ENCODE results near the gene TBC1D22A. TPM values are rescaled to one million over a fixed set of nuclear protein-coding genes. Genes with fewer than 3 reads are reported as not detected.

TBC1D22A gene
- total RNA-seq, 4 donors from 2014 or later: 18.8 to 25.2 (median 23.1) TPM

DNA sequence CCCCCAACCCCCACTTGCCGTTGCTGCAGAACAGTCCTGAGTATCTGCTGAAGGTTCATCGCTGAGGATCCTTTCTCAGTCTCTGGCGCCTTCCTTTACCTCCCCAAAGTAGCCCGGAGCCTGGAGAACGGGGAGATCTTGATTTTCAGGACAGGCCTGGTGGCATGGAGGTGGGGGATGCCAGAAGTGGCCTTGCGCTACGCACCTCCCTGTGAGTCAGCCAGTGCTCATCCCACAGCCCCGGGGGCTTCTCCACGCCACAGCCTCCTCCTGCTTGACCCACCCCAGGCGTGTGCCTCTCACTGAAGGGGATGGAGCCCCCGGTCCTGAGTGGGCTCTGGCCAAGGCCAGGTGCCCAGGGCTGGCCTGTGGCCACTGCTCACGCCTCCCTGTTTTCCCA is 339.6 kb downstream of the TBC1D22A start:
- no peaks in the 10 kb centered on the region for H3K4me1 ChIP-seq
- DNase-seq (no peak), ATAC-seq (no peak)
- intact Hi-C loops (cut with DNase I; ENCODE audit: low total_unique reads) (no loop called here), in situ Hi-C loops (cut with MboI; ENCODE audit: low sequenced_read_pairs in 4 of 4) (no loop called here)
- no peak overlapping the region for H3K27ac ChIP-seq
- H3K4me3 ChIP-seq: no peak overlapping the region
- H3K36me3 ChIP-seq: no peaks in the 10 kb centered on the region
- no peak for TF ChIP-seq POLR2A (IDR thresholded peaks at IDR 0.05)
- TF ChIP-seq, protein P1, sequence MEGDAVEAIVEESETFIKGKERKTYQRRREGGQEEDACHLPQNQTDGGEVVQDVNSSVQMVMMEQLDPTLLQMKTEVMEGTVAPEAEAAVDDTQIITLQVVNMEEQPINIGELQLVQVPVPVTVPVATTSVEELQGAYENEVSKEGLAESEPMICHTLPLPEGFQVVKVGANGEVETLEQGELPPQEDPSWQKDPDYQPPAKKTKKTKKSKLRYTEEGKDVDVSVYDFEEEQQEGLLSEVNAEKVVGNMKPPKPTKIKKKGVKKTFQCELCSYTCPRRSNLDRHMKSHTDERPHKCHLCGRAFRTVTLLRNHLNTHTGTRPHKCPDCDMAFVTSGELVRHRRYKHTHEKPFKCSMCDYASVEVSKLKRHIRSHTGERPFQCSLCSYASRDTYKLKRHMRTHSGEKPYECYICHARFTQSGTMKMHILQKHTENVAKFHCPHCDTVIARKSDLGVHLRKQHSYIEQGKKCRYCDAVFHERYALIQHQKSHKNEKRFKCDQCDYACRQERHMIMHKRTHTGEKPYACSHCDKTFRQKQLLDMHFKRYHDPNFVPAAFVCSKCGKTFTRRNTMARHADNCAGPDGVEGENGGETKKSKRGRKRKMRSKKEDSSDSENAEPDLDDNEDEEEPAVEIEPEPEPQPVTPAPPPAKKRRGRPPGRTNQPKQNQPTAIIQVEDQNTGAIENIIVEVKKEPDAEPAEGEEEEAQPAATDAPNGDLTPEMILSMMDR (IDR thresholded peaks at IDR 0.05 in 4 of 5, conservative IDR thresholded peaks at IDR 0.05 in 1 of 5): no peak
- no peaks in the 10 kb centered on the region for H3K27me3 ChIP-seq
- no peaks in the 10 kb centered on the region for H3K9me3 ChIP-seq

DNA sequence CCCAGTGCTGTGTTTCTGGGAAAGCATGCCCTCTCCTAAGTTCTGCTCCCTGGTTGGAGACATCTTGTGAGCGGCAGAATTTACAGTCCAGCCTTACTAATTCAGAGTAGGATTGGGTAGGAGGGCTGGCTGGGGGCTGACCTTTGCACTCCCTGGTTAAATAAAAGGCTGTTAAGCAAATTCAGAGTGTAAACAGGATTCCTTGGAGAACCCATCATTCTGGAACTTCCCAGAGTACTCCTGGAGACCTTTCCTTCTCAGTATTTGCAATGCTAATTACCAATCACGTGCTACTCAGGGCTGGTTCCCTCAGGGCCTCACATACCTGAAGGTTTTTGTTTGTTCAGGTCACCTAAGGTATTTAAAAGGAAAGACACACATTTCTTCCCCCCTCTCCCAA is 340.2 kb downstream of the TBC1D22A start:
- in situ Hi-C loops (cut with MboI; ENCODE audit: low sequenced_read_pairs in 4 of 4): no loop called here
- TF ChIP-seq, protein P1 (IDR thresholded peaks at IDR 0.05 in 4 of 5, conservative IDR thresholded peaks at IDR 0.05 in 1 of 5): no peak
- no peak for TF ChIP-seq POLR2A (IDR thresholded peaks at IDR 0.05)

DNA sequence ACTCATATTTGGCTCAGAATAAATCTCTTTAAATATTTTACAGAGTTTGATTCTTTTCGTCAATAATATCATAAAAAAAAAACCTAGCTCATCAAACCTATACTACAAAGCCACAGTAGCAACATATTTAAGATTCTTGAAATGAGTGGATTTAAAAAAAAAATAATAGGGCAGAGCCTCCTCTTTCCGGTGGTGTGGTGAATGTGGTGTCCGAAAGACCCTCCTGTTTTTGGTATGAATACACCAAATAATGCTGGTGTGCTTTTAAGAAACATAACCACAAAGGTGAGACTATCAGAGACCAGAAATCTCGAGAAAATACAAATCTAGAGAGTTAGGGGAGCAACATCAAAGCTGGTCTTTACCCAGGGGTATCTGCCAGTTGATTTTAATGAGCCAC is 342.6 kb downstream of the TBC1D22A start:
- TF ChIP-seq POLR2A (IDR thresholded peaks at IDR 0.05): no peak
- H3K4me3 ChIP-seq: no peak overlapping the region
- DNase-seq (no peak), ATAC-seq (no peak)
- in situ Hi-C loops (cut with MboI; ENCODE audit: low sequenced_read_pairs in 4 of 4): no loop called here
- H3K36me3 ChIP-seq: no peaks in the 10 kb centered on the region
- no peaks in the 10 kb centered on the region for H3K9me3 ChIP-seq
- intact Hi-C loops (cut with DNase I; ENCODE audit: low total_unique reads): no loop called here
- H3K4me1 ChIP-seq: no peaks in the 10 kb centered on the region
- no peak overlapping the region for H3K27ac ChIP-seq
- H3K27me3 ChIP-seq: no peaks in the 10 kb centered on the region

More for the DNA sequence above, 340.2 kb downstream of the TBC1D22A start:
- Histone ChIP-seq H3K27ac (no peak overlapping the region), H3K4me3 (no peak overlapping the region), H3K27me3 (no peaks in the 10 kb centered on the region), H3K4me1 (no peaks in the 10 kb centered on the region), H3K36me3 (no peaks in the 10 kb centered on the region), H3K9me3 (no peaks in the 10 kb centered on the region)
- DNase-seq (no peak), ATAC-seq (no peak)
- intact Hi-C loops (cut with DNase I; ENCODE audit: low total_unique reads): no loop called here

DNA sequence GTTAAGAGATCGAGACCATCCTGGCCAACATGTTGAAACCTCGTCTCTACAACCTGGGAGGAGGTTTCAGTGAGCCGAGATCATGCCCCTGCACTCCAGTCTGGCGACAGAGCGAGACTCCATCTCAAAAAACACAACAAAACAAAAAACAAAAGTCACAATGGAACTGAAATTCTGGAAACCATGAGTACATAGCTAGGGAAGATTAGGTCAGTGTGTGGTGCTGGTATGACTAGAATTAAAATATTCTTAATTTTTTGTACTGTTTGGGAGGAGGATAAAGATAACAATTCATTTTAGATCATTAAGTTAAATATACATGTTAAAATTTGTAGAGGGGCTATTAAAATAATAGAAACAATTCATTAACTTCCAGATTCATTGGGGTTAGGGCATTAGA is 344.4 kb downstream of the TBC1D22A start:
- no peaks in the 10 kb centered on the region for H3K36me3 ChIP-seq
- no peak for ATAC-seq
- no peak for DNase-seq
- no peak overlapping the region for H3K4me3 ChIP-seq
- no peaks in the 10 kb centered on the region for H3K27me3 ChIP-seq
- H3K4me1 ChIP-seq: no peaks in the 10 kb centered on the region
- in situ Hi-C loops (cut with MboI; ENCODE audit: low sequenced_read_pairs in 4 of 4): no loop called here
- H3K27ac ChIP-seq: no peak overlapping the region
- intact Hi-C loops (cut with DNase I; ENCODE audit: low total_unique reads): no loop called here
- H3K9me3 ChIP-seq: no peaks in the 10 kb centered on the region
- TF ChIP-seq POLR2A (IDR thresholded peaks at IDR 0.05): no peak
- TF ChIP-seq, protein P1 (IDR thresholded peaks at IDR 0.05 in 4 of 5, conservative IDR thresholded peaks at IDR 0.05 in 1 of 5): no peak

DNA sequence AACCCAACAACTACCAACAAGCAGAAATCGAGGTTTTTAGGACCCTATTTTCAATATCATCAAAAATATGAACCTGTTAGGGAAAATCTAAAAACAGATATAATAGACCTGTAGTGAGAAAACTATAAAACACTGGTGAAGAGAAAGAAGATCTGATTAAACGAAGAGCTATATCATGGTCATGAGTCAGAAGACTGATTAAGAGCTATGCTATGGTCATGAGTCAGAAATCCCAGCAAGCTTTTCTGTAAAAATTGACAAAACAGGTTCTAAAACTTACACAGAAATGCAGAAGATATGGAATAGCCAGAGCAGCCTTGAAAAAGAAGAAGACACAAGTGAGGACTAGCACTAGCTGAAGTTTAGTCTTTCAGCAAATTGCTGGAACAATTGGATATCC is 345.0 kb downstream of the TBC1D22A start:
- intact Hi-C loops (cut with DNase I; ENCODE audit: low total_unique reads): no loop called here
- ATAC-seq (no peak), DNase-seq (no peak)
- Histone ChIP-seq H3K4me3 (no peak overlapping the region), H3K4me1 (no peaks in the 10 kb centered on the region), H3K27me3 (no peaks in the 10 kb centered on the region), H3K9me3 (no peaks in the 10 kb centered on the region), H3K27ac (no peak overlapping the region), H3K36me3 (no peaks in the 10 kb centered on the region)
- in situ Hi-C loops (cut with MboI; ENCODE audit: low sequenced_read_pairs in 4 of 4): no loop called here
- TF ChIP-seq, protein P1 (IDR thresholded peaks at IDR 0.05 in 4 of 5, conservative IDR thresholded peaks at IDR 0.05 in 1 of 5): no peak
- TF ChIP-seq POLR2A (IDR thresholded peaks at IDR 0.05): no peak

Measured in gastrocnemius medialis (tissue), 4 donors.